Testis (tissue), 5 donors: Measurements from ENCODE around the gene CD24. TPM values are rescaled to one million over a fixed set of nuclear protein-coding genes. Genes with fewer than 3 reads are reported as not detected.
"Not testable (repeated sequence)": the region's sequence is repeated elsewhere in the genome, so short reads cannot be mapped to it uniquely, and the experiment has no call there.

Experiments
- DNase-seq: peaks from one replicate; pipeline ENCODE4 v3.0.0-alpha.2; 2019
- H3K27ac ChIP-seq, 2 donors: fragments of 200-600 bp; sonication (generic); one replicate each; pipeline ENCODE4 v1.5.1; 2019
- H3K27me3 ChIP-seq: fragments of 200-600 bp; sonication (generic); one replicate; pipeline ENCODE4 v1.5.1; 2019
- H3K36me3 ChIP-seq: fragments of 200-600 bp; sonication (generic); one replicate; pipeline ENCODE4 v1.5.1; 2017; ENCODE audit warnings: low read depth; ENCODE audit errors: missing control alignments
- H3K4me1 ChIP-seq: fragments of 200-600 bp; sonication (generic); one replicate; pipeline ENCODE4 v1.5.1; 2019
- H3K4me3 ChIP-seq, 2 donors: fragments of 200-600 bp; sonication (generic); one replicate each; pipeline ENCODE4 v1.5.1; 2017 to 2019
- H3K9me3 ChIP-seq: fragments of 200-600 bp; sonication (generic); one replicate; pipeline ENCODE4 v1.5.1; 2017
- CTCF ChIP-seq, 3 experiments: fragments of 450-650 bp in 2 of 3; fragments of 200-600 bp in 1 of 3; sonication (generic) in 1 of 3; IDR thresholded peaks; one replicate each; pipeline ENCODE4 v1.5.1; 2016 to 2019; ENCODE audit warnings: antibody characterized with exemption in 3 of 3, mild to moderate bottlenecking in 2 of 3, moderate library complexity in 1 of 3
- POLR2A ChIP-seq: fragments of 450-650 bp; IDR thresholded peaks from one replicate; pipeline ENCODE4 v1.6.1; 2017; ENCODE audit warnings: antibody characterized with exemption, mild to moderate bottlenecking, moderate library complexity
- WGBS, 2 donors: methylation state at CpG; one replicate each; pipeline ENCODE4 v1.1.5; 2018; 5-methylcytosine and 5-hydroxymethylcytosine counted together
- intact Hi-C: fragments of 100-400 bp; cut with DNase I; formaldehyde crosslinking; loops from one replicate; pipeline ENCODE4 v1.15.1; 2023; ENCODE audit warnings: low total_unique reads
- long read RNA-seq, 2 donors: transcript quantifications; one replicate each; lab custom pipeline, GENCODE V29; 2026
- polyA plus RNA-seq: library from polyadenylated mRNA; stranded (reverse); fragments of 350-450 nt; fragmentation: Illumina TruSeq; extraction: RNeasy Lipid Tissue Mini Kit (QIAGEN cat#74804); gene quantifications from one replicate; pipeline ENCODE4 v1.2.3, GENCODE V29; 2014; ENCODE audit warnings: low read depth, low replicate concordance; ENCODE audit not compliant: insufficient read depth
- total RNA-seq, 2 donors: library from RNA; depleted of rRNA; stranded (reverse); fragments of >200 nt; gene quantifications; one replicate each; pipeline ENCODE4 v1.2.3, GENCODE V29; 2016

The CD24 gene
- total RNA-seq: 10 to 100 TPM in 1 of 2 donors, 1 to 10 TPM in 1; 8.6 to 11.5 TPM
- 25.0 TPM for polyA plus RNA-seq
- long read RNA-seq, donor 1, transcript CD24-201 (2 exons, 2,180 nt): major isoform, 10 of 11 reads
- long read RNA-seq, donor 1, partial matches to known transcripts: 0 of 11 reads
- long read RNA-seq, donor 1, other reads (novel, unspliced or antisense): 0 of 11 reads
- long read RNA-seq, donor 2, transcript CD24-201 (2 exons, 2,180 nt): major isoform, 5 of 5 reads
- long read RNA-seq, donor 2, partial matches to known transcripts: 0 of 5 reads
- long read RNA-seq, donor 2, other reads (novel, unspliced or antisense): 0 of 5 reads

GRCh38 chr6:106974336-106974998 is at the start of gene CD24:
Gene CD24 (minus strand): TSS chr6:106974729. CDS start chr6:106974646, 83 bp downstream.
- WGBS, 2 donors: 4% methylated on average over 22 of the region's 73 CpGs; no CpG with 5 or more reads in 1 of the 2 donors

GRCh38 chr6:107021446-107022185 is 47.1 kb upstream of the CD24 start:
- H3K27ac ChIP-seq: no peak overlapping the region
- H3K36me3 ChIP-seq: no peaks in the 10 kb centered on the region
- intact Hi-C loops: no loop called here
- TF ChIP-seq CTCF (IDR thresholded peaks at IDR 0.05) (no peak), POLR2A (no peak)
- DNase-seq: no peak
- H3K27me3 ChIP-seq: no peaks in the 10 kb centered on the region
- H3K9me3 ChIP-seq: no peaks in the 10 kb centered on the region
- no peak overlapping the region for H3K4me3 ChIP-seq
- no peaks in the 10 kb centered on the region for H3K4me1 ChIP-seq
- WGBS, 2 donors: 48 to 56% methylated on average over 1 of the region's 1 CpG

More at GRCh38 chr6:106974336-106974998, at the start of gene CD24:
- Histone ChIP-seq H3K4me1 (no peaks in the 10 kb centered on the region), H3K27me3 (no peaks in the 10 kb centered on the region), H3K27ac (peak within 1 kb of the TSS in 1 of 2 donors; percentile 45), H3K9me3 (no peaks in the 10 kb centered on the region), H3K4me3 (peak within 1 kb of the TSS; percentile 32 to 59), H3K36me3 (no peaks in the 10 kb centered on the region)
- intact Hi-C loops: no loop called here
- TF ChIP-seq CTCF (IDR thresholded peaks at IDR 0.05) (no peak), POLR2A (no peak)
- DNase-seq: peak; percentile 15

- 53 to 54% methylated on average over 4 of the region's 4 CpGs for WGBS, 2 donors
- no peaks in the 10 kb centered on the region for H3K4me1 ChIP-seq
- no peak overlapping the region for H3K27ac ChIP-seq
- TF ChIP-seq CTCF (IDR thresholded peaks at IDR 0.05) (no peak), POLR2A (no peak)
- no peaks in the 10 kb centered on the region for H3K9me3 ChIP-seq
- no peak overlapping the region for H3K4me3 ChIP-seq
- DNase-seq: no peak
- intact Hi-C loops: no loop called here
- no peaks in the 10 kb centered on the region for H3K36me3 ChIP-seq
- H3K27me3 ChIP-seq: no peaks in the 10 kb centered on the region
These were observed 45.7 kb upstream of the CD24 start for GRCh38 chr6:107020239-107020638.

GRCh38 chr6:107019628-107020027 is 45.1 kb upstream of the CD24 start:
- H3K9me3 ChIP-seq, DNase-seq, H3K4me3 ChIP-seq, H3K27me3 ChIP-seq, H3K27ac ChIP-seq, H3K36me3 ChIP-seq, H3K4me1 ChIP-seq, intact Hi-C loops: not testable (repeated sequence)
- WGBS, 2 donors: 75 to 83% methylated on average over 8 of the region's 8 CpGs

GRCh38 chr6:107019047-107019446 is 44.5 kb upstream of the CD24 start:
- no peak overlapping the region for H3K4me3 ChIP-seq
- H3K9me3 ChIP-seq: no peaks in the 10 kb centered on the region
- TF ChIP-seq POLR2A (no peak), CTCF (IDR thresholded peaks at IDR 0.05) (no peak)
- H3K27me3 ChIP-seq: no peaks in the 10 kb centered on the region
- no peak for DNase-seq
- 93 to 96% methylated on average over 5 of the region's 5 CpGs for WGBS, 2 donors
- H3K36me3 ChIP-seq: no peaks in the 10 kb centered on the region
- H3K4me1 ChIP-seq: no peaks in the 10 kb centered on the region
- intact Hi-C loops: no loop called here
- H3K27ac ChIP-seq: no peak overlapping the region
